K562 (cell line): ENCODE measurements around the gene ACER3. TPM values are rescaled to one million over a fixed set of nuclear protein-coding genes. Genes with fewer than 3 reads are reported as not detected.

Experiments used
- ARHGAP35 ChIP-seq: fragments of 450-650 bp; IDR thresholded peaks from 2 replicates; pipeline ENCODE4 v1.6.1; 2018; ENCODE audit not compliant: partially characterized antibody
- GATAD2B ChIP-seq: fragments of 450-650 bp; IDR thresholded peaks from 2 replicates; pipeline ENCODE4 v1.6.1; 2017; ENCODE audit warnings: mild to moderate bottlenecking, borderline replicate concordance
- GTF2A2 ChIP-seq: IDR thresholded peaks from 2 replicates; pipeline ENCODE4 v1.6.1; 2016; ENCODE audit warnings: mild to moderate bottlenecking, missing genetic modification characterization, missing compliant biosample characterization
- MBD1 ChIP-seq: fragments of 250-450 bp; sonication (Bioruptor Pico); IDR thresholded peaks from 2 replicates; pipeline ENCODE4 v1.8.0; 2022; ENCODE audit warnings: inconsistent platforms
- MTA1 ChIP-seq: fragments of 450-650 bp; IDR thresholded peaks from 2 replicates; pipeline ENCODE4 v1.6.1; 2017; ENCODE audit warnings: borderline replicate concordance
- NKRF ChIP-seq: fragments of 450-650 bp; IDR thresholded peaks from 2 replicates; pipeline ENCODE4 v1.6.1; 2016; ENCODE audit warnings: borderline replicate concordance
- SIX5 ChIP-seq, 2 experiments: IDR thresholded peaks; 2 replicates each; pipeline ENCODE4 v1.6.1; 2011; ENCODE audit warnings: low read length in 2 of 2, borderline replicate concordance in 1 of 2, low read depth in 1 of 2, mild to moderate bottlenecking in 1 of 2, moderate library complexity in 1 of 2; ENCODE audit not compliant: insufficient read depth in 1 of 2
- SMC3 ChIP-seq: conservative IDR thresholded peaks from 2 replicates; pipeline ENCODE4 v1.6.1; 2011; ENCODE audit warnings: low read depth, low read length, improper control_type of control experiment; ENCODE audit not compliant: insufficient read depth
- SREBF1 ChIP-seq: fragments of 150-350 bp; IDR thresholded peaks from 2 replicates; pipeline ENCODE4 v1.6.1; 2014; ENCODE audit warnings: antibody characterized with exemption, low read depth, low read length, borderline replicate concordance
- SRSF1 ChIP-seq: fragments of 200-400 bp; formaldehyde crosslinking; IDR thresholded peaks from 2 replicates; pipeline ENCODE4 v1.6.1; 2017; ENCODE audit warnings: mild to moderate bottlenecking, low read depth, low read length, moderate library complexity
- THAP7 ChIP-seq: fragments of 250-450 bp; sonication (Bioruptor Pico); IDR thresholded peaks from 2 replicates; pipeline ENCODE4 v1.5.0; 2021
- YY1 ChIP-seq, 3 experiments: IDR thresholded peaks; 2 replicates each; pipeline ENCODE4 v1.6.1; 2011; ENCODE audit warnings: low read length in 2 of 3, mild to moderate bottlenecking in 2 of 3, moderate library complexity in 2 of 3, borderline replicate concordance in 1 of 3, control low read depth in 1 of 3, low read depth in 1 of 3; ENCODE audit not compliant: insufficient read depth in 3 of 3, insufficient replicate concordance in 2 of 3, control insufficient read depth in 1 of 3, insufficient read length in 1 of 3; ENCODE audit errors: extremely low read depth in 1 of 3
- ZBTB43 ChIP-seq: sonication (generic); formaldehyde crosslinking; IDR thresholded peaks from 2 replicates; pipeline ENCODE4 v1.8.0; 2023; ENCODE audit warnings: mild to moderate bottlenecking, missing genetic modification reagents
- ZFP91 ChIP-seq: sonication (generic); formaldehyde crosslinking; IDR thresholded peaks from 2 replicates; pipeline ENCODE4 v1.8.0; 2022; ENCODE audit warnings: mild to moderate bottlenecking, missing genetic modification reagents
- ZNF165 ChIP-seq: fragments of 250-450 bp; sonication (Bioruptor Pico); IDR thresholded peaks from 2 replicates; pipeline ENCODE4 v1.4.0; 2020; ENCODE audit warnings: borderline replicate concordance
- ZNF174 ChIP-seq: fragments of 250-450 bp; sonication (Bioruptor Pico); IDR thresholded peaks from 2 replicates; pipeline ENCODE4 v1.4.0; 2020; ENCODE audit warnings: mild to moderate bottlenecking
- ZNF224 ChIP-seq: sonication (generic); formaldehyde crosslinking; IDR thresholded peaks from 2 replicates; pipeline ENCODE4 v1.8.0; 2022; ENCODE audit warnings: mild to moderate bottlenecking, missing genetic modification reagents
- ZNF347 ChIP-seq: fragments of 450-650 bp; formaldehyde crosslinking; IDR thresholded peaks from 2 replicates; pipeline ENCODE4 v1.4.0; 2020; ENCODE audit warnings: low read depth, mild to moderate bottlenecking, moderate library complexity
- ZSCAN32 ChIP-seq: fragments of 450-650 bp; formaldehyde crosslinking; IDR thresholded peaks from 2 replicates; pipeline ENCODE4 v1.4.0; 2020; ENCODE audit warnings: mild to moderate bottlenecking, moderate library complexity
- polyA plus RNA-seq, 8 experiments: library from polyadenylated mRNA; depleted of rRNA in 4 of 8; stranded (reverse) in 5 of 8; unstranded in 3 of 8; fragments of >200 nt; fragmentation: Nextera tagmentation in 2 of 8; fragmentation: Illumina TruSeq in 1 of 8; extraction: Ambion mirVana in 2 of 8; extraction: Trizol in 1 of 8; gene quantifications; 2 replicates each; pipeline versions ENCODE4 v1.2.1 to v1.2.3, GENCODE V29; 2011 to 2014; ENCODE audit warnings: inconsistent platforms in 1 of 8, missing spikeins in 1 of 8
- total RNA-seq, 7 experiments: library from RNA; depleted of rRNA in 6 of 7; stranded (reverse); fragments of >200 nt in 6 of 7; fragmentation: Illumina TruSeq in 2 of 7; extraction: Trizol in 2 of 7; gene quantifications; 2 replicates each; pipeline versions ENCODE4 v1.2.1 to v1.2.3, GENCODE V29; 2011 to 2021; ENCODE audit warnings: low replicate concordance in 1 of 7

ACER3 gene
- total and polyA plus RNA-seq, 9 of the 15 experiments (the other 6 are each of a cell fraction or from before 2014, with no cell fraction given) = 2.0 to 23.8 (median 9.5) TPM

- TF ChIP-seq NKRF (peak; percentile 64; the same call in 1 of the 2 replicates), GTF2A2 (tag) (no peak), GATAD2B (peak; percentile 93), SIX5 (IDR thresholded peaks at IDR 0.05; ENCODE audit: borderline replicate concordance in 1 of 2, insufficient read depth in 1 of 2, low read depth in 1 of 2, low read length in 2 of 2) (no peak), THAP7 (CRISPR knock-in tag) (no peak), ZNF174 (CRISPR knock-in tag) (no peak), ARHGAP35 (no peak), MBD1 (no peak), YY1 (IDR thresholded peaks at IDR 0.05; ENCODE audit: borderline replicate concordance in 1 of 3, control insufficient read depth in 1 of 3, extremely low read depth in 1 of 3, insufficient read depth in 3 of 3, insufficient read length in 1 of 3, insufficient replicate concordance in 2 of 3, low read depth in 1 of 3, low read length in 2 of 3) (peak in 1 of 3 experiments; percentile 78), MTA1 (no peak), ZNF224 (no peak), SRSF1 (no peak), ZSCAN32 (no peak), ZNF165 (CRISPR knock-in tag) (no peak), ZNF347 (no peak), SREBF1 (no peak), ZFP91 (CRISPR knock-in tag) (no peak), SMC3 (no peak), ZBTB43 (no peak)
Observed at GRCh38 chr11:76860539-76861475, at the start of gene ACER3 (continued).
